Mesothelial cell of epicardium (in vitro differentiated cells): ENCODE measurements around the gene GBX1. TPM values are rescaled to one million over a fixed set of nuclear protein-coding genes. Genes with fewer than 3 reads are reported as not detected.

Experiments
- DNase-seq, 2 experiments: peaks; one replicate each; pipeline ENCODE4 v3.0.0; 2021; ENCODE audit warnings: low spot score in 2 of 2; ENCODE audit not compliant: unreplicated experiment in 2 of 2
- H3K27ac Mint-ChIP-seq: 2 replicates; pipeline ENCODE4 v1.8.0; 2021; ENCODE audit warnings: mixed read lengths
- H3K27me3 Mint-ChIP-seq: 2 replicates; pipeline ENCODE4 v1.8.0; 2021; ENCODE audit warnings: low read depth, mixed read lengths
- H3K36me3 Mint-ChIP-seq: 2 replicates; pipeline ENCODE4 v1.8.0; 2021; ENCODE audit warnings: mixed read lengths
- H3K4me1 Mint-ChIP-seq: 2 replicates; pipeline ENCODE4 v1.8.0; 2021; ENCODE audit warnings: mixed read lengths
- H3K4me3 Mint-ChIP-seq: 2 replicates; pipeline ENCODE4 v1.8.0; 2021; ENCODE audit warnings: mild to moderate bottlenecking, moderate library complexity, mixed read lengths
- H3K9me3 Mint-ChIP-seq: 2 replicates; pipeline ENCODE4 v1.8.0; 2021; ENCODE audit warnings: mixed read lengths
- CTCF ChIP-seq: fragments of 200-600 bp; sonication (generic); IDR thresholded peaks from one replicate; pipeline ENCODE4 v1.5.0; 2021; ENCODE audit warnings: antibody characterized with exemption; ENCODE audit not compliant: unreplicated experiment
- total RNA-seq: library from RNA; stranded (reverse); gene quantifications from 3 replicates; pipeline ENCODE4 v1.2.1, GENCODE V29; 2021

Gene GBX1
- total RNA-seq, 1 donor from 2014 or later: not detected

GRCh38 chr7:151187409-151188251 is 20.1 kb upstream of the GBX1 start:
- no peak for DNase-seq
- Mint-ChIP-seq H3K36me3 (no peaks in the 10 kb centered on the region), H3K9me3 (no peaks in the 10 kb centered on the region), H3K4me3 (no peak overlapping the region), H3K27me3 (peaks cover 31% of the 10 kb centered on the region), H3K4me1 (no peaks in the 10 kb centered on the region), H3K27ac (no peak overlapping the region)
- TF ChIP-seq CTCF: no peak

GRCh38 chr7:151186640-151187408 is 19.3 kb upstream of the GBX1 start, which contains the start of gene ASB10:
TSS of gene ASB10 (minus strand) at chr7:151187250. CDS start at chr7:151187130, 120 bp downstream.
- no peak for DNase-seq
- Mint-ChIP-seq H3K36me3 (no peaks in the 10 kb centered on the region), H3K27ac (no peak within 1 kb of the TSS), H3K27me3 (peaks cover 39% of the 10 kb centered on the region), H3K4me1 (no peaks in the 10 kb centered on the region), H3K4me3 (no peak within 1 kb of the TSS), H3K9me3 (no peaks in the 10 kb centered on the region)
- TF ChIP-seq CTCF: no peak

DNA sequence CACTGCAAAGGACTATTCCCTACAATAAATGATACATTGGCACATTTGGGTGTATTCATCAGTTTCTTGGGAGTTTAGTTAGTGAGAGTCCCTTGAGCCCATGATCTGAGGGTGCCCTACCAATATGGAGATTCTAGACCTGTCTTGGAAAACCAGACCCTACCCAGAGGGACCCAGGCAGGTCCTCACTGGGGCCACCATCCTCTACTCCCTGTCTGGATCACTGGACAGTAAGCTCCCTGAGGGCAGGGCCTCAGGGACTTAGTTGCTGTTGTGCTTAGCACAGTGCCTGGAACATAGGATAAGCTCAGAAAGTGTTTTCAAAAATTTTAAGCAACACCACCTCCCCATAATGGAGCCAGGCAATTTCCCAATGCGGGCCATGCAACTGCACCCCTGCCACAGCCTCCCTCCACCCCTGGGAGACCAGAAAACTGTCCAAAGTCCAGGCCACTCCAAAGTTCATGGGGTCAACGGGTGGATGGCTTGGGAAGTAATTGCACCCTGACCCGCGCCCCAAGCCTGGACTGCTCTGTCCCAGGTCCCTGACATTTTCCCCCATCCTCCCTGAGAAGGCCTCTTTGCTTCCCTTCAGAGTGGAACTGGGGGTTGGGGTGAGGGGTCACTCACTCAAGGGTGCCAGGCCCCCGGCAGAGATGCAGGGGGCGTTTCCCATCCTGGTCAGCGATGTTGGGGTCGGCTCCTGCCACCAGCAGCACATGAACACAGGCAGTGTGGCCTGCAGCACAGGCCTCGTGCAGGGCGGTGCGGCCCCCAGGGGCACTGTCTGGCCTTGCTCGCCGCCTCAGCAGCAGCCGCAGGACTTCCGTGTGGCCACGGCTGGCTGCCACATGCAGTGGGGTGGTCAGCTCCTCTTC is 18.5 kb upstream of the GBX1 start:
- Mint-ChIP-seq H3K36me3 (no peaks in the 10 kb centered on the region), H3K27ac (no peak overlapping the region), H3K4me3 (no peak overlapping the region), H3K4me1 (no peaks in the 10 kb centered on the region), H3K27me3 (peaks cover 39% of the 10 kb centered on the region), H3K9me3 (no peaks in the 10 kb centered on the region)
- DNase-seq: no peak
- TF ChIP-seq CTCF: no peak

GRCh38 chr7:151181011-151181431 is 13.5 kb upstream of the GBX1 start:
- H3K27ac Mint-ChIP-seq: no peak overlapping the region
- no peaks in the 10 kb centered on the region for H3K9me3 Mint-ChIP-seq
- H3K27me3 Mint-ChIP-seq: peaks cover 54% of the 10 kb centered on the region
- no peak for TF ChIP-seq CTCF
- H3K4me3 Mint-ChIP-seq: no peak overlapping the region
- H3K4me1 Mint-ChIP-seq: no peaks in the 10 kb centered on the region
- no peaks in the 10 kb centered on the region for H3K36me3 Mint-ChIP-seq
- no peak for DNase-seq

DNA sequence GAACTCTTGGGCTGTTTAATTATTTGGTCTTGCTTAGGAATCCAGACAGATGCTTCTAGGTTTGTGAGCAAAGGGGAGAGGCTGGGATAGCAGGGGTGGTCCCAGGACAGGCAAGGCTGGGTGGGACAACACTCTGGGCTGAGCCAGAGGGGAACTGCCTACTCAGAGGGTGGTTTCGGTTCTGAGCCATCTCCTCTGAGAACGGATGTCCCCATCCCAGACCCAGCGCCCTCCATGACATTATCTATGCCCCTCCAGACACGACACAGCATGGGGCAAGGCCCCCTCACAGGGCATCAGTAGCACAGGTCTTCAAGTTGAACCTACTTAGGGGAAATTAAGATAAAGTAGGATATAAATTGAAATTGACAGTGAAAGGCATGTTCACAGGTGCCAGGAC is 12.5 kb upstream of the GBX1 start:
- Mint-ChIP-seq H3K4me1 (no peaks in the 10 kb centered on the region), H3K9me3 (no peaks in the 10 kb centered on the region), H3K27me3 (peaks cover 65% of the 10 kb centered on the region), H3K4me3 (no peak overlapping the region), H3K27ac (no peak overlapping the region), H3K36me3 (no peaks in the 10 kb centered on the region)
- no peak for DNase-seq
- no peak for TF ChIP-seq CTCF
